SKM-1 treated with dmso at 0.1 percent for 144 hours (cell line): Measurements from ENCODE around the gene MPPED1.

Source experiments
- DNase-seq: peaks from one replicate; lab custom pipeline; 2025; ENCODE audit not compliant: unreplicated experiment; lab: John Stamatoyannopoulos, UW

The MPPED1 gene

GRCh38 chr22:43392385-43392989 is 19.3 kb upstream of the MPPED1 start:
- no peak for DNase-seq

DNA sequence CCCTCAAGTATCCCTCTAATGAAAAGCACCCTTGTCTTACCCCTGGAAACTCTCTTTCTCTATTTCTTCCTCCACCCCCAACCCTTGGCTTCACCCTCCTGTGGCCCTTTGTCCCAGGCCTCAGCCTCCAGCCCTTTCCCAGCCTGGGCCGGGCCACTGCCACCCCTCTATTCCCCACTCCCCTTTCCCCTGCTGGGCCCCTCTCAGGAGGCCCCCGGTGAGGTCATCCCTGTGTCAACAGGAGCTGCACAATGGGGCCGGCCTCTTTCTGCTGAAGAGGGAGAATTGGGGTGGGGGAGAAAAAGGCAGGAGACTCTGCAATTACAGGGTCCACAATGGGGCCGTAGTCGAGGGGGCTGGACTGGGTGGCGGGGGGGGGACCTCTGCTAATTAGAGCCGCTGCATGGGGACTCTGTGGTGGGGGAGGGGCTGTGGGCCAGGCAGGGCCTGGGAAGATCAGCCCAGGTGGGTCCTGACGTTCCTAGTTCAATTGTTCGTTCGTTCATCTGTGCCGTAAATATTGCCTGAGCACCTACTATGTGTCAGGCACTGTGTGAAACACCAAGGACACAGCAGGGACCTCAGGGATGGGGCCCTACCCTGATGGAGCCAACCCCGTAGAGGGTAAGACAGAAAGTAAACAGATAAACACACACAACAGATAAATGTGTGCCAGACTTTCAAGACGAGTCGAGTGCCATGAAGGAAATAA is 18.5 kb upstream of the MPPED1 start:
- DNase-seq = no peak

- no peak for DNase-seq
Observed at GRCh38 chr22:43393844-43394474, 17.9 kb upstream of the MPPED1 start.

DNA sequence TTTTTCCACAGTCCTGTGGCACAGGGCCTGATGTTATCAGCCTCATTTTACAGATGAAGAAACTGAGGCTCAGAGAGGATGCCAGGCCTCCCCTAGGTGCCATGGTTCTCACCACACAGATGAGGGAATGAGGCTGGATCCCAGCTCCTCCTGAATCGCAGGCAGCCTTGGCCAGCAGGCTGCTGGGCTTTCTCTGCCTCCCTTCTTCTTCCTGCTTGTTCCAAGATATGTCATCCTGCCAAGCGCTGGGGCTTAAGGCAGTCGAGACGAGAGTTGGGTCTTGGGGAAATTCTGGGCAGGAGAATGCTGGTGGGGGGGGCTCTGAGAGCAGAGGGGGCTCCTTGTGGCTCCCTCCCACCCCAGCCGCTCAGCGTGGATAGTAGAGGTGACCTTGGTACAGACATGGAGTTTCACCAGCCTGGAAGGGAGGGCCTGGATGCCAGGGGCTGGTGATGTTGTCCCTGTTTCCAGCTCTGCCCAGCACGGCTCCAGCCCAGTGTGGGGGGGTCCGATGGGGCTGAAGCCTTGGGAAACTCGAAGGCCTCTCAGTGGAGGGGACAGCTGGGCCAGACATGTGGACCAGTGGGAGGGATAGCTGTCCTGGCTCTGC is 16.6 kb upstream of the MPPED1 start:
- no peak for DNase-seq

- no peak for DNase-seq
Observed at GRCh38 chr22:43396321-43396933, 15.4 kb upstream of the MPPED1 start.

DNA sequence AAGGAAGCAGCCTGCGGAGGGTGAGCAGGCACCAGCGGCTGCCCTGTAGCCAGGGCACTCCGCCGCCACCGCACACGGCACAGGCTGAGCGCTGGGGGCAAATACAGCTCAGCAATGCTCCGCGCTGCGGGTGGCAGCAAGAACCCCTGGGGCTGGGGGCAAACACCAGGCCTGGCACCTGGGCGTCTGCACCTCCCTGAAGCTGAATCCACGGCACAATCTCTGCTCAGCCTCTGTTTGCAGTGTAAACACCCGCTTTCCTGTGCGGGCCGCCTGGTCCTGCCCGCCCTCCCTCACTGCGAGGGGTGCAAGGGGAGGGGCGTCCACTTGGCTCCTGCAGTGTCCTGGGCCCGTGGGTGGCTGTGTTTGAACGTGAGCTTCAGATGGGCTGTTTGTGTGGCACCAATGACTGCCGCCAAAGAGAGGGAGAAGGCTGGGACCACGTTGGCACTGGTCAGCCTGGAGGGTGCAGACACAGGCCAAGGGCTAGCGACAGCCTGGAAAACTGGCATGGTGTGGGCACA is 14.8 kb upstream of the MPPED1 start:
- DNase-seq = no peak

DNA sequence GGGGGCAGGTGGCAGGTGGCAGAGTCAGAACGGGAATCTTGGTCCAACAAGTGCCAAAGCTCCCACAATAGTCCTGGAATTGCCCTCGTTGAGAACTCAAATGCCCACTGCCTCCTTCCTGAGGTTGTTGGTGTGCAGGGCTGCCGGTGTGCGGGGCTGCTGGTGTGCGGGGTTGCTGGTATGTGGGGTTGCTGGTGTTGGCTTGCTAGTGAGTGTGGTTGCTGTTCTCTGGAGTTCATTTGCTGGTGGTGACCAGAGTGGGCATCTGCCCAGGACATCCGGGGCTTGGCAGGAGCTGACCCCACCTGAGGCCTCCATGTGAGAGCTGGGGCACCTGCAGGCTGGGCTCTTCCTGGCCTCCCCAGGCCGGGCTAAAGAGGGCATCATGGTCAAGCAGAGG is 14.0 kb upstream of the MPPED1 start:
- DNase-seq = no peak

DNA sequence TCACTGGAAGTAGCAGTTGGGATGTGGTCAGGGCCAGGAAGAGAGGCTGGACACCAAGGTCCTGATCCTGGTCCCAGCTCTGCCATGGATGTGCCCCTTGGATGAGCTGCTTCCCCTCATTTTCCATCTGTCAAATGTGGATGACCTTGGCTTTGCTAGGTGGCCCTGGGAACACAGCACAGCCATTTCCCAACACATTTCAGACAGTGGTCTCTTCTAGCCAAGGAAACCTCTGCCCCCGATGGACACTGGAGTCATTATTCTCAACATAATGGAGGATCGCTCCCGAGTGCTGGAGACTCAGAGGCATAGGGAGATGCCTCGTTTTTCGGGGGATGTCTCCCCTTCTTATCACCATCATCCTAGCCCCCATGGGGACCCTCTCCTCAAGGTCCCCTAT is 13.6 kb upstream of the MPPED1 start:
- DNase-seq = no peak

GRCh38 chr22:43398910-43399309 is 12.9 kb upstream of the MPPED1 start:
- no peak for DNase-seq

GRCh38 chr22:43399338-43399979 is 12.4 kb upstream of the MPPED1 start:
- DNase-seq = no peak

DNA sequence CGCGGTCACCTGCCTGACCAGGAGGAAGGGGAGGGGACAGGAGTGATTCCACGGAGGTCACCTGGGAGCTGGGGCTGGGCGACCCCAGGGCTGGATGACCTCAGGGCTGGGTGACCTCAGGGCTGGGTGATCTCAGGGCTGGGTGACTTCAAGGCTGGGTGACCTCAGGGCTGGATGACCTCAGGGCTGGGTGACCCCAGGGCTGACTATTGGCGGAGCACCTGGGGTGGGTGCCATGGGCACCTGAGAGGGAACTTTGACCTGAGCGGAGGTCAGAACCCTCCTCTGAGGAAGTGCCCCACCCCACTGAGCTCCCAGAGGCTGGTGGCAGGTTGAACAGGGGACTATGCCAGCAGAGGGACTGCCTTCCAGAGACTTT is 11.8 kb upstream of the MPPED1 start:
- no peak for DNase-seq

GRCh38 chr22:43400449-43400848 is 11.4 kb upstream of the MPPED1 start:
- DNase-seq = no peak

GRCh38 chr22:43401233-43401632 is 10.6 kb upstream of the MPPED1 start:
- DNase-seq = no peak

- DNase-seq = no peak
Observed at GRCh38 chr22:43401661-43402060, 10.2 kb upstream of the MPPED1 start.

DNA sequence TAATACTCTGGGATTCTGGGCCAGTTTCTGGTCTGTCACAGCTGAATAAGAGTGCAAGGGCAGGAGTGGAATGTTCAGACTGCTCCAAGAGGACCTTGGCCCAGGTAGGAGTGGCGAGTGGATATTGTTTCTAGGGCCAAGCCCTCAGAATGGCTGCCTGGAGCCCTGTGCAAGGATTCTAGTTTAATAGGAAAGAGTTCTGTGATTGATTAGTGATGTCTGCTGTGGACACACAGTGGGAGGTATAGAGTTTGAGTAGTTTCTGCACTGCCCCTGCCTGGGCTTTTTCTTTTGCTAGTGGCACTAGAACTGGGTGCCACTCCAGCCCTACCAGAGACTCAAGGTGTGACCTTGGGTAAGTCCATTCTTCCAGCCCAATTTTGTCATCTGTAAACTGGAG is 9.7 kb upstream of the MPPED1 start:
- DNase-seq = no peak

GRCh38 chr22:43404673-43405385 is 7.0 kb upstream of the MPPED1 start:
- DNase-seq = no peak

DNA sequence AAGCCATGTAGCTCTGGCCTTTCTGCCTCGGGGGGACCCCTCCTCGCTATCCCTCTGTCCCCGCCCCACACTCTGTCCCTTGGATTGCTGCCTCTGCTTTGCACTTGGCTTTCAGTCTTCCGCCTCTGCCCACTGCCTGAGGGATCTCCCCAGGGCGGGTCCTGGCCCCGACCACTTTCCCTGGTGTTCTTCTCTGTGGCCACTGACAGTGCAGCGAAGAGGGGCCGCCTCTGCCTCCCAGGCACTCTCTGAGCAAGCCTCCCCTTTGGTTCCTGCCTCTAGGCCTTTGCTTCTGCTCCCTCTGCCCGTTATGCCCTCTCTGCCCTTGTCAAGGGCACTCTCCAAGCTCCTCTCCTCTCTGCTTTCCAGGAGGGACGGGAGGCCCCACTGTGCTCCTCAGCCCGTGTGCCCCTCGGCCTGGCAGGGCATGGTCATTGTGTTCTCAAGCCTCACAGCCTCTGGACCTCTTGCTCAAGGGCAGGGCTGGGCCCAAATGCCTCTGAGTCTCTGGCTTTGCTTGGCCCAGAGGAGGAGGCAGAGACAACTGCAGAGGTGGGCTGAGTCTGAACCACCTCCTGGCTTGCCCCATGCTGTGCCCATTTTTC is 5.5 kb upstream of the MPPED1 start:
- no peak for DNase-seq

- no peak for DNase-seq
Observed at GRCh38 chr22:43407591-43407990, 4.2 kb upstream of the MPPED1 start.

DNA sequence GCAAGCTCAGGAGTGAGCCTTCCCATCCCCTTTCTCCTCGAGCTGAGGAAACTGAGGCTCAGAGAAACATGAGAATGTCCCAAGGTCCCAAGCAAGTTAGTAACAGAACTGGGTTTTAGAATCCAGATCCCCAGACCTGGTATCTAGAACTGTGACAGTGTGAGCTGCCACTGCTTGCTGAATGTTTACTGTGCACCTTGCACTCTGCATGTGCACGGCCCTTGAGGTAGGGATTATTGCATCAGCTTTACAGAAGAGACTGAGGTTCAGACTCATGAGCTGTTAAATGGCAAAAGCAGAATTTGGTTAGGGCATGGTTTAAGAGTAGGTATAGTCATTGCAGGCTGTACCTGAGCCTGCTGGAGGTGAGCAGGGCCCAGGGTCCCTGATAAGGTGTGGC is 3.8 kb upstream of the MPPED1 start:
- DNase-seq = no peak

DNA sequence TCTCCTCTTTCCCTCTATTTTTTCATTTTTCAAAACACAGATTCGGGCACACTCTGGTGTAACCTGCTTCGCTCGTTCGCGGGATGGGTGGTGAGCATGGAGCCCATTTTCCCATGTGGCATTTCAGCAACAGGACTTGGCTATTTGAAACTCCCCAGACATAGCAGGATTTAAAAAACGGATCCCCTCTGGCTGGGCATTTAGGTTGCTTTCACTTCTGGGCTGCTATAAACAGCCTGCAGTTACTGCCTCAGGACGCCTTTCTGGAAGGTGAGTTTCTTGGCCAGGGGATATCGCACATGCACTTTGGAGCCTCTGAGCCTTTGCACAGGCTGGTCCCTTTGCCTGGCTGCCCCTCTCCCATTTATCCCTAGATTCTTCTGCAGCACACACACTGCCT is 2.8 kb upstream of the MPPED1 start:
- no peak for DNase-seq
